ENCODE data around the gene ZDHHC16.

DNA sequence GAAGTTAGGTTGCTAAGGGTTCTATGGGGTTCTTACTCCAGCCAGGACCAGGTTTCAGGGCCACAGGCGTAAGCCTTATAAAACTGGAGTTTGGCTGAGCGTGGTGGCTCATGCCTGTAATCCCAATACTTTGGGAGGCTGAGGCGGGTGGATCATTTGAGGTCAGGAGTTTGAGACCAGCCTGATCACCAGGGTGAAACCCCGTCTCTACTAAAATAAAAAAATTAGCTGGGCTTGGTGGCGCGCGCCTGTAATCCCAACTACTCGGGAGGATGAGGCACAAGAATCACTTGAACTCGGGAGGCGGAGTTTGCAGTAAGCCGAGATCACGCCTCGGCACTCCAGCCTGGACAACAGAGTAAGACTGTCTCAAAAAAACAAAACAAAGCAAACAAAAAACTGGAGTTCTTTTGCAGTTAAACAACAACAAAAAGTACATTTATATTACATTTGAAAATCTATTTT lies 44.5 kb upstream of the ZDHHC16 start:
- TF ChIP-seq, protein P1, sequence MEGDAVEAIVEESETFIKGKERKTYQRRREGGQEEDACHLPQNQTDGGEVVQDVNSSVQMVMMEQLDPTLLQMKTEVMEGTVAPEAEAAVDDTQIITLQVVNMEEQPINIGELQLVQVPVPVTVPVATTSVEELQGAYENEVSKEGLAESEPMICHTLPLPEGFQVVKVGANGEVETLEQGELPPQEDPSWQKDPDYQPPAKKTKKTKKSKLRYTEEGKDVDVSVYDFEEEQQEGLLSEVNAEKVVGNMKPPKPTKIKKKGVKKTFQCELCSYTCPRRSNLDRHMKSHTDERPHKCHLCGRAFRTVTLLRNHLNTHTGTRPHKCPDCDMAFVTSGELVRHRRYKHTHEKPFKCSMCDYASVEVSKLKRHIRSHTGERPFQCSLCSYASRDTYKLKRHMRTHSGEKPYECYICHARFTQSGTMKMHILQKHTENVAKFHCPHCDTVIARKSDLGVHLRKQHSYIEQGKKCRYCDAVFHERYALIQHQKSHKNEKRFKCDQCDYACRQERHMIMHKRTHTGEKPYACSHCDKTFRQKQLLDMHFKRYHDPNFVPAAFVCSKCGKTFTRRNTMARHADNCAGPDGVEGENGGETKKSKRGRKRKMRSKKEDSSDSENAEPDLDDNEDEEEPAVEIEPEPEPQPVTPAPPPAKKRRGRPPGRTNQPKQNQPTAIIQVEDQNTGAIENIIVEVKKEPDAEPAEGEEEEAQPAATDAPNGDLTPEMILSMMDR (IDR thresholded peaks at IDR 0.05 in 4 of 5, conservative IDR thresholded peaks at IDR 0.05 in 1 of 5): no peak
- no peak for TF ChIP-seq POLR2A (IDR thresholded peaks at IDR 0.05)
